H54 (cell line): ENCODE results near the gene NOPCHAP1.

Experiments
- DNase-seq: peaks from one replicate; pipeline ENCODE4 v3.0.0; 2011; ENCODE audit warnings: low spot score, mixed read lengths; ENCODE audit not compliant: insufficient read length
- FAIRE-seq: peaks from 3 replicates; lab custom pipeline; 2011; peaks lifted over from hg19 to GRCh38; lab: Jason Lieb, UNC
- POLR2A ChIP-seq: IDR thresholded peaks from 2 replicates; pipeline ENCODE4 v1.6.1; 2011; ENCODE audit warnings: low read depth, mild to moderate bottlenecking, low read length

The NOPCHAP1 gene

DNA sequence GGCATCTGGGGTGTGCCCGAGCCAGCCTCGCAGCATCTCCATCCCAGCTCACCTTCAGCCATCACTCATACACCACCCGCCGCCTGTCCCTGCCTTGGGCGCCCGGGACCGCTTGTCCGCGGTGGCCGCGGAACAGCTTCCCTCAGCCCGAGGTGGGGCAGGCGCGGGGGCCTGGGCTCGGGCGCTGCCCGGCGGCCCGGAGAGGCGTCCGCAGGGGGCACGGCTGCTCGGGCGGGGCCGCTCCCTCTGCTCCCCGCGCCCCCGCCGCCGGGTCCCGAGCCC is 28.5 kb upstream of the NOPCHAP1 start:
- FAIRE-seq = no peak
- DNase-seq = no peak
- TF ChIP-seq POLR2A = no peak

GRCh38 chr12:104958001-104958804 is 27.9 kb upstream of the NOPCHAP1 start, which contains the start of gene SLC41A2:
SLC41A2 (minus strand) TSS chr12:104958290; CDS start chr12:104928527, 29,763 bp downstream.
- DNase-seq (peak; percentile 90), FAIRE-seq (peak; percentile 96)
- peak; percentile 53 for TF ChIP-seq POLR2A

- DNase-seq (no peak), FAIRE-seq (no peak)
- no peak for TF ChIP-seq POLR2A
Measured at GRCh38 chr12:104958805-104959334, 27.2 kb upstream of the NOPCHAP1 start.

- FAIRE-seq = peak; percentile 65
- TF ChIP-seq POLR2A = no peak
- DNase-seq = peak; percentile 47
Measured at GRCh38 chr12:104959335-104959841, 26.7 kb upstream of the NOPCHAP1 start.

GRCh38 chr12:104960464-104960863 is 25.7 kb upstream of the NOPCHAP1 start:
- no peak for DNase-seq
- TF ChIP-seq POLR2A = no peak
- FAIRE-seq = no peak

DNA sequence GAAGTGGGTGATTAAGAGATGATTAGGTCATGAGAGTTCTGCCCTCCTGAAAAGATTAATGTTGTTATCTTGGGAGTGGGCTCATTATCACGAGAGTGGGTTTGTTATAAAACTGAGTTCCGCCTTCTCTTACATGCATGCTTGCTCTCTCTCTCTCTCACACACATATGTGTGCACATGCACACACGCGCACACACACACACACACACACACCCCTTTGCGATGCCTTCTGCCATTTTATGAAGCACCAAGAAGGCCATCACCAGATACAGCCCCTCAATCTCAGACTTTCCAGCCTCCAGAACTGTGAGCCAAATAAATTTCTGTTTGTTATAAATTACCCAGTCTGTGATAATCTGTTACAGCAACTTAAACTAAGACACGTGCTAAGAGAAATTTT is 22.4 kb upstream of the NOPCHAP1 start:
- no peak for TF ChIP-seq POLR2A
- no peak for DNase-seq
- no peak for FAIRE-seq

DNA sequence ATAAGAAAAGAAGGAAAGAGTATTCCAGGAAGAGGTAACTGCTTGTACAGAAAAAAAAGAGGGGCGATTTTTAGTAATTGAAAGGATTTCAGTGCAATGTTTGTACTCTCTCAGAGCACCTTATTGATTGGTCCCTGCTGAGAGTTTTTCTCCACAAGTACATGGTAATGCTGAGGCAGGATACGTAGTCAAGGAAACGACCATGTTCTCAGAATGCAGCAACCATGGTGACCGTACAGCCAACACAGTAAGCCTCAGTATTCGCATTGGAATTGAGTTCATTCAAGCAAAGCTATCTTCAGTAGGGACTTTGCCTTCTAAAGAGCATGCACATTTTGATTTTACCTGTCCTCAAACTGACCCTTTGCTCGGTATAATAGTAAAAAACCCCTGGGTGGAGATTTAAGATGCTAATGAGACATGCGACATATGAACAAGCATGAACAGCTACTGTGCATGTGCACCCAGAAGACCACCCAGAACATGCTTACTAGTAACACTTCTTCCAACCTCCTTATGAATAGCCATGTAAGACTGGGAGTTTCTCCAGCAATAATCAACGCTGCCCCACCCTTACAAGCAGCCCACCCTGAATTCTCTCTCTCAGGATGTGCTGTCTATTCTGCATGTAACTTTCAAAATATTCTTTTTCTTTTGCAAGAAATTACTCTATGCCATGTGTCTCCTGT is 21.8 kb upstream of the NOPCHAP1 start:
- no peak for FAIRE-seq
- TF ChIP-seq POLR2A = no peak
- DNase-seq = no peak

GRCh38 chr12:104964856-104965205 is 21.3 kb upstream of the NOPCHAP1 start:
- DNase-seq (no peak), FAIRE-seq (no peak)
- no peak for TF ChIP-seq POLR2A

DNA sequence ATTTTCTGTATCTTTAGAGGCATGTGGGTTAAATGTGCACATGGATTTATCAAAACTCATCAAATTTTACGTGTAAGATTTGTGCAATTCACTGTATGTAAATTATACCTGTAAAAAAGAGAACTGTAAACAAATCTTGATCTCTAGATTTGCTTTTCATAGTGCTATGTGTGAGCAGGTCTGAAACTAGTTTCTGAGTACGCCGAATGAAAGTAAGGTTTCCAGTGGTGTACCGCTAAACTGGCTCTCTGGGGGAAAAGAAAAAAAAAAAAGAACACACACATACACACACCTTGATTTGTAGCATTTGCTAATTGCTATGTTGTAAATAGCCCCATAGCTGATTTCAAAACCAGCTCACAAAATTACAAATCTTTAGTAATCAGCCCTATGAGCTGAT is 19.4 kb upstream of the NOPCHAP1 start:
- no peak for DNase-seq
- no peak for FAIRE-seq
- TF ChIP-seq POLR2A = no peak

DNA sequence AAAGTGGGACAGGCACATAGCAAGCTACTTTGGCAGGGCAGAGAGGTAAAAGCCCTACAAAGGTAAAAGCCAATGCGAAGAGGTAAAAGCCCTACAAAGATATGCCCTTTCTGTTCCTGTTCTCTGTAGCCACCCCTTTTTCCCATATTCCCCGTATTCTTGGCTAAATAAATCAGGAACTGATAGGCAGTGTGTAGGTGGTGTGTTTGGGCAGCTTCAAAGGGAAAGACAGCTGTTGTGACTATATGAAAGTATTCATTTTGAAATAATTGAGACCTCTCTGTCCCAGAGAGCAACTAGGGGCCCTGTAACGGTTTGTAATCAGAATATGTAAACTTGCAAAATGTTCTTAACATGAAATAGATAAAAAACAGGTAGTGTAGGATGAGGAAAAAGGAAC is 16.8 kb upstream of the NOPCHAP1 start:
- no peak for TF ChIP-seq POLR2A
- no peak for DNase-seq
- FAIRE-seq = no peak

GRCh38 chr12:104971306-104971705 is 14.8 kb upstream of the NOPCHAP1 start:
- TF ChIP-seq POLR2A = no peak
- DNase-seq (no peak), FAIRE-seq (no peak)

DNA sequence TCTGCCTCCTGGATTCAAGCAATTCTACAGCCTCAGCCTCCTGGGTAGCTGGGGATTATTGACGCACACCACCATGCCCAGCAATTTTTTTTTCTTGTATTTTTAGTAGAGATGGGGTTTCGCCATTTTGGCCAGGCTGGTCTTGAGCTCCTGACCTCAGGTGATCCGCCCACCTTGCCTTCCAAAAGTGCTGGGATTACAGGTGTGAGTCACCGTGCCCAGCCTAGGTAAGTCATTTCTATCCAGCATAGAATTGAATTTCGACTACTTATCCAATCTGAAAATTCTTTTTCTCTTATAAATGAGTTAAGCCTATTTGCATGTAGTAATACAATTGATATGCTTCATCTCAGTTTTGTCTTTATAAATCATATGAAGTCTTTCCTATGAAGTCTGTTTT is 12.9 kb upstream of the NOPCHAP1 start:
- DNase-seq = no peak
- FAIRE-seq = no peak
- no peak for TF ChIP-seq POLR2A

DNA sequence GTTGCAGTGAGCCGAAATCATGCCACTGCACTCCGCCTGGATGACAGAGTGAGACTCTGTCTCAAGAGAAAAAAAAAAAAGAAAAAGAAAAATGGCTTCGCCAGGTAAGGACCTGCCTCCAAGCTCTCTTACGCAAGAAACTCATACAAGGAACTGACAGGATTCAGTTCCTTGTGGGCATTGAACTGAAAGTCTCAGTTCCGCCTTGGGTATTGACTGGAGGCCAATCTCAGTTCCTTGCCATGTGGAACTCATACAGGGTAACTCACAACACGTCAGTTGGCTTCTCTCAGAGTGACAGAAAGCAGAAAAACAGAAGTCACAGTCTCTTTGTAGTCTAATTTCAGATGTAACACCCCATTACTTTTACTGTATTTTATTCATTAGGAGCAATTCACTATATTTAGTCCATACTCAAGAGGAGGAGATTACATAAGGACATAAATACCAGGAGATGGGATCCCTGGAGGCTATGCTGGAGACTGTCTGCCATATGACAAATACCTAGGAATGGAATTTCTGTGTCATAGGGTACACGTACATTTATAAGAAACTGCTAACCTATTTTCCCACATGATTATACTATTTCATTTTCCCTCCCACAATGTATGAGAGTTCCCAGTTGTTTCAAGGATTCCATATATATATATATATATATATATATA is 11.4 kb upstream of the NOPCHAP1 start:
- TF ChIP-seq POLR2A = no peak
- FAIRE-seq (peak; percentile 33), DNase-seq (no peak)

DNA sequence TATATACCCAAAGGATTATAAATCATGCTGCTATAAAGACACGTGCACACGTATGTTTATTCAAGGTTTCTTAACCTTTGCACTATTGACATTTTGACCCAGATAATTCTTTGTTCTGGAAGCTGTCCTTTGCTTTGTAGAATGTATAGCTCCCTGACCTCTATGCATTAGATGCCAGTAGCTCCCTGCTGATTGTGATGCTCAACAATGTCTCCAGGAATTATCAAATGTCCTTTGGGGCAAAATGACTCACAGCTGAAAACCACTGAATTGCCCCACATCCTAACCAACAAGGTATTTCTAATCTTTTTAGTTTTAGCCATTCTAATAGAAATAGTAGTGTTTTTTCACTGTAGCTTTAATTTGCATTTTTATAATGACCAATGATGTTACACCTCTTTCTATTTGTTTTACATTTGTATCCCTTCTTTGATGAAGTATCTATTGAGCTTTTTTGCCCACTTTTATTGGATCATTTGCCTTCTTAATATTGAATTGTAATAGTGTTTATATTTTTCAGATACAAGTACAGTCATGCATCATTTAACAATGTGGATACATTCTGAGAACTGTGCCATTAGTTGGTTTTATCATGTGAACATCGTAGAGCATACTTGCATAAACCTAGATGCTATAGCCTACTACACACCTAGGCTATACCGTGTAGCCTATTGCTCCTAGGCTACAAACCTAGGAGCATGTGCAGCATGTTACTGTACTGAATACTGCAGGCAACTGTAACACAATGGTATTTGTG is 10.4 kb upstream of the NOPCHAP1 start:
- DNase-seq (no peak), FAIRE-seq (peak; percentile 76)
- no peak for TF ChIP-seq POLR2A
